ENCODE data around the gene MYOZ2.

MYOZ2 gene

DNA sequence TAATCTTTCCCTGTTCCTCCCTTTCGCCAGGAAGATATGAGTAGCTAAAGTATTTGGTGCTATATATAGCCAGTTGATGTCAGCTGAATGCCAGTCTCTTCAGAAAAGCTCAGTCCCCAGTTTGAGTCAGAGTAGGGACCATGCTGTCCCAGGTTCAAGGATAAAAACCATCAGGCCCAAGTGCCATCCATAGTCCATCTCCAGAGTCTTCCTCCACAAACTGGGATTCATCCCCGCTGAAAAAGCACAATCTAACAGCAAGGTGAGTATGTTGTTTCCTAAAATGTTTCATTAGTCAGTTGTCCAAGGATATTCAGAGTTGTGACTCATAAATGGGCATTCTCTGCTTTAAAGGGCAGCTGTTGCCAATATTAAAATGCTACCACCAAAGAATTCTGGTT is at the start of gene MYOZ2:
MYOZ2 (plus strand) TSS at position 112 of the 401 bp plus-strand sequence. CDS start 694 bp downstream, outside the sequence.
- H3K9ac ChIP-seq (ENCODE audit: low read depth, low read length): no peak within 1 kb of the TSS
- H3K9me3 ChIP-seq (ENCODE audit: control insufficient read depth, insufficient read depth, low read length): no peaks in the 10 kb centered on the region
- H3K4me1 ChIP-seq (ENCODE audit: insufficient read depth, low read length): peaks cover 16% of the 10 kb centered on the region; the same call in 1 of the 2 replicates
- H3K36me3 ChIP-seq (ENCODE audit: insufficient read depth, low read length): no peaks in the 10 kb centered on the region

- Histone ChIP-seq H3K36me3 (ENCODE audit: insufficient read depth, low read length) (no peaks in the 10 kb centered on the region), H3K9me3 (ENCODE audit: control insufficient read depth, insufficient read depth, low read length) (no peaks in the 10 kb centered on the region), H3K4me1 (ENCODE audit: insufficient read depth, low read length) (no peaks in the 10 kb centered on the region), H3K9ac (ENCODE audit: low read depth, low read length) (no peak overlapping the region)
These were observed 48.5 kb upstream of the MYOZ2 start for GRCh38 chr4:119087121-119087520.

- Histone ChIP-seq H3K9me3 (ENCODE audit: control insufficient read depth, insufficient read depth, low read length) (no peaks in the 10 kb centered on the region), H3K9ac (ENCODE audit: low read depth, low read length) (no peak overlapping the region), H3K36me3 (ENCODE audit: insufficient read depth, low read length) (no peaks in the 10 kb centered on the region), H3K4me1 (ENCODE audit: insufficient read depth, low read length) (no peaks in the 10 kb centered on the region)
These were observed 48.0 kb upstream of the MYOZ2 start for GRCh38 chr4:119087656-119088055.

DNA sequence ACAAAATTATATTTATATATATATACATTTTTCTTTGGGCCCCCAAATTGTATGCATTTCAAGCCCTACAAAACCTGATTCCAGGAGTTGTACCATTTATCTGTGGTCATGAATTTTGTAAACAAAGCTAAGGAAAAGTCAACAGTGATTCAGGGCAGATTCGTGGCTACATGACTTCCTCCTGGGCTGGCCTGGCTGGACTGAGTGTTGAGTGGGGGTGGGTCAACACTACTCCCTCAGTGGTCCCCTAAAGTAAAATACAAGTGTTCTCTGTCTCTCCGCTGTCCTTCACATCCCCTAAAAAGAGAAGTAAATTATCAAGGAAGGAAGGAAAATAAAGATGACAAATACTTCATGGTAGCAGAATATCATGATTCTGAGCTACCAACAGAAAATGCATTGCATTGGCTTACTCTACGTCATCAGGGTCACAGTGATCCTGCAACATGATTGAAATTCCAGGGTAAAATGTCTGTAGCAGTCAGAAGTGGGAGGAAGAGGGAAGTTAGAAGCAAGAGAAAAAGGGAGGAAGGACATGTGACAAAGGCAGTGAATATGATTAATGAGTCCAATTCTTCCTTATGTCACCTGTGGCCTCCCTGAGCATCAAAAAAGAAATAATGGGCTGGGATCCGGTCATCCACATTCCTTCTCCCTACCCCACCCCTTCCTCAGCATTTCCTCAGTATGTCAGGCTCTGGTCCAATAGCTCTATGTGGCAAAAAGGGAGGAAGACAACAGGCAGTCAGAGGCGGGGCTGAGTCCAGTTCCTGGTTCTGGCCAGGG is 42.4 kb upstream of the MYOZ2 start:
- peaks cover 7% of the 10 kb centered on the region; the same call in 1 of the 2 replicates for H3K4me1 ChIP-seq (ENCODE audit: insufficient read depth, low read length)
- no peaks in the 10 kb centered on the region for H3K9me3 ChIP-seq (ENCODE audit: control insufficient read depth, insufficient read depth, low read length)
- H3K9ac ChIP-seq (ENCODE audit: low read depth, low read length): no peak overlapping the region
- no peaks in the 10 kb centered on the region for H3K36me3 ChIP-seq (ENCODE audit: insufficient read depth, low read length)

- Histone ChIP-seq H3K36me3 (ENCODE audit: insufficient read depth, low read length) (no peaks in the 10 kb centered on the region), H3K4me1 (ENCODE audit: insufficient read depth, low read length) (peaks cover 9% of the 10 kb centered on the region; the same call in 1 of the 2 replicates), H3K9ac (ENCODE audit: low read depth, low read length) (no peak overlapping the region), H3K9me3 (ENCODE audit: control insufficient read depth, insufficient read depth, low read length) (peaks cover 6% of the 10 kb centered on the region; the same call in 1 of the 2 replicates)
These were observed 38.2 kb upstream of the MYOZ2 start for GRCh38 chr4:119097282-119097900.

DNA sequence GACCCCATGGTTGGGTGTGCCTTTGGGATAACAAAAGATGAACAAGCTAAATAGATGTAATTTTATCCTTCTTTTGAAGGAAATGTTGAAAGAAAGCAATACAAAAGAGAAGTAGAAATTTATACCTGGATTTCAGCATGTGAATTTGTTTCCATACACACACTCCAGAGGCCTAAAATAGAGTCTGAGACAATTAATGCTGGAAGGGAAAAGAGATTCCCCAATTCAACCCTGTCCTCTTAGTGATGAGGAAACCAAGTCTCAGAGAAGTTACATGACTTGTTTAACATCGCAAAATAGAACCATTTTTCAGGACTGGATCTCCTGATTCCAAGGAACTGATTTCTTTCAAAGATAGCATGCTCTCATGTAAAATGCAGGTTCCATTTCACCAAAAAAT is 37.3 kb upstream of the MYOZ2 start:
- H3K4me1 ChIP-seq (ENCODE audit: insufficient read depth, low read length): peaks cover 14% of the 10 kb centered on the region
- no peak overlapping the region for H3K9ac ChIP-seq (ENCODE audit: low read depth, low read length)
- H3K9me3 ChIP-seq (ENCODE audit: control insufficient read depth, insufficient read depth, low read length): peaks cover 6% of the 10 kb centered on the region; the same call in 1 of the 2 replicates
- no peaks in the 10 kb centered on the region for H3K36me3 ChIP-seq (ENCODE audit: insufficient read depth, low read length)

DNA sequence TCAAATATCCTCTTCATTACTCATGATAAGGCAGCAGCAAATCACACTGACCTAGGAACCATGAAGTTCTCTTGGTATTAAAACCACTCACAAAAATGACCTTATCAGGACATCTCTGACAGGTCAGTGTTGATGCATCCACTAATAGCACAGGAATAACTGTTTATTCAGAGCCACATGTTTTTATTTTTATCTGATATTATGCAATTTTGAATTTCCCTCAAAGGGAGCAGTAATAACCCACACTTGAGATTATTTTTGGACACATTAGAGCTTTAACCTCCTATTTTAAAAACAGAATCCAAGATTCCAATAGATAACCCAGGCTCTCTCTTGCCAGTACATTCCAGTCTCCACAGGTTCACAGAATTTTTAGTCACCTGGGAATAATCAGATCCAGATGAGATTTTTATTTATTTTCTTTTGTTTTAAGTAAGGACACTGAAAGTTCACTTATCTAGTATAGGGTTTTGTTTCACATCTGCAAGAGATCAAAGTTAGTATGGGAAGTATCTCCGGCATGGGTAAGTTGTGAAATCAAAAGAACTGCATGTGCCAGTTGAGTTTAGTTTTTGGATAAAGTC is 36.3 kb upstream of the MYOZ2 start:
- peaks cover 20% of the 10 kb centered on the region for H3K4me1 ChIP-seq (ENCODE audit: insufficient read depth, low read length)
- peaks cover 6% of the 10 kb centered on the region; the same call in 1 of the 2 replicates for H3K9me3 ChIP-seq (ENCODE audit: control insufficient read depth, insufficient read depth, low read length)
- H3K9ac ChIP-seq (ENCODE audit: low read depth, low read length): no peak overlapping the region
- no peaks in the 10 kb centered on the region for H3K36me3 ChIP-seq (ENCODE audit: insufficient read depth, low read length)

DNA sequence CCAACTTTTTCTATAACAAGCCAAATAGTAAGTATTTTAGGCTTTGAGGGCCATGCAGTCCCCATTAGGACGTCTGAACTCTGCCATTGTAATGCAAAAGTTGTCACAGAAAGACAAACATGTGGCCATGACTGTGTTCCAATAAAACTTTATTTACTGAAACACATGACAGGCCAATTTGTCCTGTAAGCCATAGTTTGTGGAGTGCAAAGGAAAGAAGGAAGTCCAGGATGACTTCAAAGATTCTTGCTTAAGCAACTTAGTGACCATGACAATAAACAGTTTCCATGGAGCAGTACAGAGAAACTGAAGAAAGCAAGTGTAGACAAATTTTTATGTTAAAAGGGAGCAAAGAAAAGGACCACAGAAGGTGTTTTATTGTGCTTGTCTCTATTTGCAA is 35.0 kb upstream of the MYOZ2 start:
- no peaks in the 10 kb centered on the region for H3K36me3 ChIP-seq (ENCODE audit: insufficient read depth, low read length)
- no peak overlapping the region for H3K9ac ChIP-seq (ENCODE audit: low read depth, low read length)
- peaks cover 25% of the 10 kb centered on the region for H3K4me1 ChIP-seq (ENCODE audit: insufficient read depth, low read length)
- H3K9me3 ChIP-seq (ENCODE audit: control insufficient read depth, insufficient read depth, low read length): peaks cover 6% of the 10 kb centered on the region; the same call in 1 of the 2 replicates

GRCh38 chr4:119103263-119103662 is 32.4 kb upstream of the MYOZ2 start:
- peaks cover 31% of the 10 kb centered on the region for H3K4me1 ChIP-seq (ENCODE audit: insufficient read depth, low read length)
- H3K36me3 ChIP-seq (ENCODE audit: insufficient read depth, low read length): no peaks in the 10 kb centered on the region
- H3K9ac ChIP-seq (ENCODE audit: low read depth, low read length): no peak overlapping the region; the same call in 1 of the 2 replicates
- peaks cover 6% of the 10 kb centered on the region; the same call in 1 of the 2 replicates for H3K9me3 ChIP-seq (ENCODE audit: control insufficient read depth, insufficient read depth, low read length)

DNA sequence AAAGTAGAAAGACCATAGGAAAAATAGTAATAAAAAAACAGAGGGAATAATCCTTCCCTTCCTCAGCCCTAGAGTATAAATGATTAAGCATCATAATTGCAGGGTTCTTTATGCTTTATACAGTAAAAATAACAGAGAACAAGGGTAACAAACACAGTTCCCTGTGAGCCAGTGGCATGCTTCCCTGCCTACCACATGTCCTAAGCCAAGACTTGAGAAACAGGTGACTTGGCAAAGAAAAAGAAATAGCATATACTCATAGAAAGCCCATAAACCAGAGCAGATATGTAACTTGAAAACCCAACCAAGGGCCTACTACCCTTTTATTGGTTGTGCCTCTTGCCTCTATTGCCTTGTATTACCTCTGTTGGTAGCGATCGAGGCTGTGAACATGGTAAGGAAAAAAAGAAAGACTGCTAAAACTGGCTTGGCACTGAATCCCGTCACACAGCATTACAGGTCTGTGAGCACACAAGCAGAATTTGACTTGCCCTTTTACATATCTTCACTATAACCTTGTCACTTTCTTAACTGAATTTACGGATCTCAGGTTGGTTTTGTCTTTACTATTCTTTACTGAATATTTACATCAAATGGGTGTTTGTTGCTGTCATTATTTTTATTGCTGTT is 30.9 kb upstream of the MYOZ2 start:
- Histone ChIP-seq H3K4me1 (ENCODE audit: insufficient read depth, low read length) (peaks cover 31% of the 10 kb centered on the region), H3K36me3 (ENCODE audit: insufficient read depth, low read length) (no peaks in the 10 kb centered on the region), H3K9ac (ENCODE audit: low read depth, low read length) (no peak overlapping the region), H3K9me3 (ENCODE audit: control insufficient read depth, insufficient read depth, low read length) (peaks cover 6% of the 10 kb centered on the region; the same call in 1 of the 2 replicates)

DNA sequence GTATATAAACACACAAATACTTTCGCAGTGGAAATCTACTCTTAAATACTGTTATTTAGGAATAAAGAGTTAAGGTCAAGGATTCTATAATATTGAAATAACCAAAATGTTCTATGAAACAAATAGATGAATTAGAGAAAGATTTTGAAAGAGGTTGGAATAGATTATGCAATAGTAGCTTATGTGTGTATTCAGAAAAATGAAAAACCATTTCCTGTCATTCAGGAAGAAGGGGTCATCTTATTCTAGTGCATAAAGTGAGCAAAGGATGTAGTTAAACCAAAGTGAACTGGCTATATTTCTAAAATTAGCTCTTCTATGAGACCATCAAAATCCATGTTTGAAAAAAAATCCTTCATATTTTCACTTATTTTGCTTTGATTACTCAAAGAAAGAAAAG is 30.0 kb upstream of the MYOZ2 start:
- no peaks in the 10 kb centered on the region for H3K36me3 ChIP-seq (ENCODE audit: insufficient read depth, low read length)
- H3K4me1 ChIP-seq (ENCODE audit: insufficient read depth, low read length): peaks cover 31% of the 10 kb centered on the region
- no peak overlapping the region for H3K9ac ChIP-seq (ENCODE audit: low read depth, low read length)
- H3K9me3 ChIP-seq (ENCODE audit: control insufficient read depth, insufficient read depth, low read length): peaks cover 6% of the 10 kb centered on the region; the same call in 1 of the 2 replicates

GRCh38 chr4:119106036-119107000 is 29.3 kb upstream of the MYOZ2 start:
- peaks cover 31% of the 10 kb centered on the region for H3K4me1 ChIP-seq (ENCODE audit: insufficient read depth, low read length)
- H3K36me3 ChIP-seq (ENCODE audit: insufficient read depth, low read length): no peaks in the 10 kb centered on the region
- no peak overlapping the region for H3K9ac ChIP-seq (ENCODE audit: low read depth, low read length)
- H3K9me3 ChIP-seq (ENCODE audit: control insufficient read depth, insufficient read depth, low read length): peaks cover 6% of the 10 kb centered on the region; the same call in 1 of the 2 replicates

DNA sequence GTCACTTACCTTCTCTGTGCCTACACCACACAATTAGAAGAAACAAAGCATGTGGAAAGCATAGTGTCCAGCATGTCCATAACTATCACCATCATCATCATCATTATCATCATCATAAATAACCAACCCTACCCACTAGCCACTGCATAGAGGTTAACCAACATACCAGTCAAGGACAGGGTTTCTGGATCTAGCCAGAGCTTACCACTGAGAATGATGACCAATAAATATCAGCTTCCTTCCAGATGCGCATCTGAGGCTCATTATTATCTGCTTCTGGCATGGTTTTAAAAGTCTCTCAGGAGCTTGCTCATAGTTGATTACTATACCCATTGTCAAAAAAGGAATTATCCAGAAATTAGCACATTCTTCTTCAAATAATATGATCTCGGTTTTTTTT is 25.5 kb upstream of the MYOZ2 start:
- no peaks in the 10 kb centered on the region for H3K9me3 ChIP-seq (ENCODE audit: control insufficient read depth, insufficient read depth, low read length)
- H3K36me3 ChIP-seq (ENCODE audit: insufficient read depth, low read length): no peaks in the 10 kb centered on the region
- peaks cover 11% of the 10 kb centered on the region; the same call in 1 of the 2 replicates for H3K4me1 ChIP-seq (ENCODE audit: insufficient read depth, low read length)

More for the DNA sequence above, 25.5 kb upstream of the MYOZ2 start:
- no peak overlapping the region for H3K9ac ChIP-seq (ENCODE audit: low read depth, low read length)
